Pancreas (tissue), 10 donors: Measurements from ENCODE around the gene COG2. TPM values are rescaled to one million over a fixed set of nuclear protein-coding genes. Genes with fewer than 3 reads are reported as not detected.
"Not testable (repeated sequence)": the region's sequence is repeated elsewhere in the genome, so short reads cannot be mapped to it uniquely, and the experiment has no call there.

Experiments used
- ATAC-seq, 4 donors: fragments of 200-7000 bp; cut with Tn5 transposase; one replicate each; pipeline versions ENCODE4 v1.8.0 to v1.9.1; 2020; ENCODE audit warnings: mild to moderate bottlenecking in 4 of 4, moderate library complexity in 4 of 4
- DNase-seq, 6 donors: peaks; one replicate each; pipeline ENCODE4 v3.0.0-alpha.2; 2020
- FAIRE-seq: peaks from 2 replicates; lab custom pipeline; 2012; peaks lifted over from hg19 to GRCh38; lab: Jason Lieb, UNC
- H3K27ac ChIP-seq, 4 donors: fragments of 200-600 bp; sonication (generic); 1 replicate in 3 of 4; 2 replicates in 1 of 4; pipeline versions ENCODE4 v1.5.0 to v1.8.0; 2020
- H3K27me3 ChIP-seq, 4 donors: fragments of 200-600 bp; one replicate each; pipeline ENCODE4 v1.8.0; 2021
- H3K36me3 ChIP-seq, 3 donors: fragments of 200-600 bp; sonication (generic) in 1 of 3; one replicate each; pipeline versions ENCODE4 v1.5.0 to v1.8.0; 2020 to 2021
- H3K4me1 ChIP-seq, 3 donors: fragments of 200-600 bp; one replicate each; pipeline ENCODE4 v1.8.0; 2021
- H3K4me3 ChIP-seq, 4 donors: fragments of 200-600 bp; sonication (generic) in 2 of 4; one replicate each; pipeline versions ENCODE4 v1.5.0 to v1.8.0; 2020 to 2021
- H3K9me3 ChIP-seq, 4 donors: fragments of 200-600 bp; one replicate each; pipeline ENCODE4 v1.8.0; 2021
- CTCF ChIP-seq, 4 donors: fragments of 200-600 bp; sonication (generic) in 3 of 4; IDR thresholded peaks; one replicate each; pipeline versions ENCODE4 v1.5.0 to v1.8.0; 2021; ENCODE audit warnings: antibody characterized with exemption in 4 of 4
- WGBS, 2 donors: extraction: QIAGEN DNeasy Blood & Tissue Kit; methylation state at CpG; one replicate each; pipeline ENCODE4 v1.1.7; 2013; 5-methylcytosine and 5-hydroxymethylcytosine counted together
- intact Hi-C, 3 donors: fragments of 100-400 bp; cut with DNase I; formaldehyde crosslinking; loops; one replicate each; pipeline versions ENCODE4 v1.11.1 to v1.14.2; 2022
- polyA plus RNA-seq, 2 donors: library from polyadenylated mRNA; stranded (reverse); fragments of 200-250 nt; gene quantifications; one replicate each; pipeline ENCODE4 v1.2.3, GENCODE V29; 2013
- total RNA-seq, 6 donors: library from RNA; stranded (reverse); fragmentation: NEBNext Ultra II Directional in 4 of 6; extraction: Animal tissue kit (Norgen Biotek cat#: 25700) in 4 of 6; gene quantifications; one replicate each; pipeline versions ENCODE4 v1.2.1 to v1.2.4, GENCODE V29; 2021 to 2023
- donor health status: healthy with polysubstance abuse.
- donor health status: DM: no; HTN: no; CAD: no; lungs with moderate emphysema.
- donor health status: DM: no; HTN: no; CAD: no.
- donor health status: control.
- donor health status: control.
- donor health status: Bipolar disorder and iron deficiency.
- donor health status: DM: yes; HTN: yes; CAD: no.
- donor health status: DM: no; HTN: no; CAD: no.
- donor health status: DM: no; HTN: no; CAD: no.
- donor health status: DM: yes; HTN: yes; CAD: no.

Gene COG2
- total and polyA plus RNA-seq, 8 donors = 6.5 to 17.1 (median 14.5) TPM

GRCh38 chr1:230713915-230714764 lies 71.9 kb downstream of the COG2 start, which contains the start of gene AGT:
AGT (minus strand) TSS chr1:230714122; CDS start chr1:230710823, 3,299 bp downstream.
- FAIRE-seq = no peak
- Histone ChIP-seq H3K9me3 (no peaks in the 10 kb centered on the region), H3K36me3 (no peaks in the 10 kb centered on the region), H3K27me3 (no peaks in the 10 kb centered on the region), H3K4me3 (no peak within 1 kb of the TSS), H3K4me1 (peaks cover 6 to 15% (median 12%) of the 10 kb centered on the region in 3 donors), H3K27ac (peak within 1 kb of the TSS in 3 of 4 donors; percentile 38 to 80 (median 77))
- 15 to 18% methylated on average over 24 of the region's 24 CpGs for WGBS, 2 donors
- intact Hi-C loops = no loop called here
- peak; percentile 94 to 96 (median 95) for ATAC-seq
- TF ChIP-seq CTCF (IDR thresholded peaks at IDR 0.05) = no peak
- peak; percentile 76 to 93 (median 90) for DNase-seq

GRCh38 chr1:230715510-230715909 lies 73.2 kb downstream of the COG2 start:
- Histone ChIP-seq H3K4me3 (no peak overlapping the region), H3K36me3 (no peaks in the 10 kb centered on the region), H3K9me3 (no peaks in the 10 kb centered on the region), H3K27ac (peak overlapping the region in 1 of 4 donors; percentile 77), H3K4me1 (peaks cover 6 to 15% (median 12%) of the 10 kb centered on the region in 3 donors), H3K27me3 (no peaks in the 10 kb centered on the region)
- DNase-seq (no peak), ATAC-seq (no peak), FAIRE-seq (no peak)
- no peak for TF ChIP-seq CTCF (IDR thresholded peaks at IDR 0.05)
- 86 to 90% methylated on average over 3 of the region's 3 CpGs for WGBS, 2 donors
- intact Hi-C loops = no loop called here

- H3K27me3 ChIP-seq, H3K9me3 ChIP-seq, FAIRE-seq, H3K27ac ChIP-seq, ATAC-seq, DNase-seq, H3K4me3 ChIP-seq, H3K36me3 ChIP-seq, intact Hi-C loops: not testable (repeated sequence)
- WGBS, 2 donors = 78 to 94% methylated on average over 3 of the region's 3 CpGs
- peaks cover 6 to 15% (median 12%) of the 10 kb centered on the region in 3 donors for H3K4me1 ChIP-seq
These were observed 74.2 kb downstream of the COG2 start for GRCh38 chr1:230716453-230716852.

- Histone ChIP-seq H3K36me3 (no peaks in the 10 kb centered on the region), H3K27me3 (no peaks in the 10 kb centered on the region), H3K4me3 (no peak overlapping the region), H3K4me1 (peaks cover 6 to 15% (median 12%) of the 10 kb centered on the region in 3 donors), H3K27ac (no peak overlapping the region), H3K9me3 (no peaks in the 10 kb centered on the region)
- ATAC-seq (no peak), FAIRE-seq (no peak), DNase-seq (no peak)
- intact Hi-C loops = no loop called here
- no peak for TF ChIP-seq CTCF (IDR thresholded peaks at IDR 0.05)
- WGBS, 2 donors = 74 to 86% methylated on average over 1 of the region's 1 CpG
These were observed 75.0 kb downstream of the COG2 start for GRCh38 chr1:230717251-230717650.

GRCh38 chr1:230721849-230722522 lies 79.7 kb downstream of the COG2 start:
- H3K4me1 ChIP-seq, intact Hi-C loops, H3K4me3 ChIP-seq, H3K27ac ChIP-seq, DNase-seq, ATAC-seq, H3K9me3 ChIP-seq, H3K36me3 ChIP-seq, FAIRE-seq, H3K27me3 ChIP-seq: not testable (repeated sequence)
- 95 to 98% methylated on average over 3 of the region's 3 CpGs for WGBS, 2 donors
